ENCODE data around the gene HEATR5A. TPM values are rescaled to one million over a fixed set of nuclear protein-coding genes. Genes with fewer than 3 reads are reported as not detected.

HEATR5A gene
- total and polyA plus RNA-seq, 8 donors, result 3.6 to 92.8 (median 20.7) TPM

DNA sequence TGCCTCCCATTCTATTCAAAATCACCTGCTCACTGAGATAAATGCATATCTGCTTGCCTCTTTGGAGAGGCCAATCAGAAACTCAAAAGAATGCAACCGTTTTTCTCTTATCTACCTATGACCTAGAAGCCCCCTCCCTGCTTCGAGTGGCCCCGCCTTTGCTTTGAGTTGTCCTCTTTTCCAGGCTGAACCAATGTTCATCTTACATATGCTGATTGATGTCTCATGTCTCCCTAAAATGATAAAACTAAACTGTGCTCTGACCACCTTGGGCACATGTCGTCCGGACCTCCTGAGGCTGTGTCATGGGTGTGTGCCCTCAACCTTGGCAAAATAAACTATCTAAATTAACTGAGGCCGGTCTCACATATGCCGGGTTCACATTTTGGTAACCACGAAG, 148.7 kb downstream of the HEATR5A start:
- no peak overlapping the region for H3K4me3 ChIP-seq
- no peak for TF ChIP-seq EP300 (IDR thresholded peaks at IDR 0.05)
- no peak for TF ChIP-seq POLR2AphosphoS5 (IDR thresholded peaks at IDR 0.05)
- TF ChIP-seq, protein P1, sequence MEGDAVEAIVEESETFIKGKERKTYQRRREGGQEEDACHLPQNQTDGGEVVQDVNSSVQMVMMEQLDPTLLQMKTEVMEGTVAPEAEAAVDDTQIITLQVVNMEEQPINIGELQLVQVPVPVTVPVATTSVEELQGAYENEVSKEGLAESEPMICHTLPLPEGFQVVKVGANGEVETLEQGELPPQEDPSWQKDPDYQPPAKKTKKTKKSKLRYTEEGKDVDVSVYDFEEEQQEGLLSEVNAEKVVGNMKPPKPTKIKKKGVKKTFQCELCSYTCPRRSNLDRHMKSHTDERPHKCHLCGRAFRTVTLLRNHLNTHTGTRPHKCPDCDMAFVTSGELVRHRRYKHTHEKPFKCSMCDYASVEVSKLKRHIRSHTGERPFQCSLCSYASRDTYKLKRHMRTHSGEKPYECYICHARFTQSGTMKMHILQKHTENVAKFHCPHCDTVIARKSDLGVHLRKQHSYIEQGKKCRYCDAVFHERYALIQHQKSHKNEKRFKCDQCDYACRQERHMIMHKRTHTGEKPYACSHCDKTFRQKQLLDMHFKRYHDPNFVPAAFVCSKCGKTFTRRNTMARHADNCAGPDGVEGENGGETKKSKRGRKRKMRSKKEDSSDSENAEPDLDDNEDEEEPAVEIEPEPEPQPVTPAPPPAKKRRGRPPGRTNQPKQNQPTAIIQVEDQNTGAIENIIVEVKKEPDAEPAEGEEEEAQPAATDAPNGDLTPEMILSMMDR (IDR thresholded peaks at IDR 0.05), result no peak
- no peak for TF ChIP-seq POLR2A (IDR thresholded peaks at IDR 0.05)
- H3K9me3 ChIP-seq, result peaks cover 0 to 6% (median 0%) of the 10 kb centered on the region in 4 donors
- intact Hi-C loops (cut with DNase I; ENCODE audit: low total_unique reads), result no loop called here
- H3K27me3 ChIP-seq, result no peaks in the 10 kb centered on the region
- 74 to 97% (median 84%) methylated on average over 8 of the region's 8 CpGs for WGBS, 5 donors
- no peak overlapping the region for H3K27ac ChIP-seq
- H3K4me1 ChIP-seq, result no peaks in the 10 kb centered on the region
- no peak for DNase-seq
- H3K36me3 ChIP-seq, result no peaks in the 10 kb centered on the region

DNA sequence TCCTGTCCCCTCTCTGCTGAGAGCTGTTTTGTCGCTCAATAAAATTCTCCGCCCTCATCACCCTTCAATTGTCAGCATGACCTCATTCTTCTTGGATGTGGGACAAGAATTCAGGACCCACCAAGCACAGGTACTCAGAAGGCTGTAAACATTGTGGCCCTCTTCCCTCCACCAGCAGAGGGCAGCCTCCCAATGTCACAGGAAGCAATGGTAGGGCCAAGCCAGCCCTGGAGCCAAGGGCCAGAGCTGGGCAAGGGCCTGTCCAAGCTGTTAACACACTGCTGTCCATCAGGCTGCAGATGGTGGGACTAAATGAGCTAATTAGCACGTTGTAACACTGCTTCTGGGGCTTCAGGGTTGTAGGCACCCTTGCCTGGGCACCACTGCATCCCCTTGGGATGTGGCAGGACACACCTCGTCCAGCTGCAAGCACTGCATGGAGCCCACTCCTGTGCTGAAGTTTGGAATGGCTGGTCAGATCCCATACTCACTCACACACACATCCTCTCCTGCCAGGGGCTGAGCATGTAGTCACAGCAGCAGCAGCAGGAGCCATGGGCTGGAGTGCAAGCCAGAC, 150.1 kb downstream of the HEATR5A start:
- DNase-seq, result no peak
- 74 to 83% (median 79%) methylated on average over 4 of the region's 4 CpGs for WGBS, 5 donors
- Histone ChIP-seq H3K27me3 (no peaks in the 10 kb centered on the region), H3K36me3 (no peaks in the 10 kb centered on the region), H3K27ac (no peak overlapping the region), H3K4me3 (no peak overlapping the region), H3K4me1 (peaks cover 0 to 12% (median 8%) of the 10 kb centered on the region in 4 donors), H3K9me3 (peaks cover 0 to 6% (median 0%) of the 10 kb centered on the region in 4 donors)
- intact Hi-C loops (cut with DNase I; ENCODE audit: low total_unique reads), result no loop called here
- no peak for TF ChIP-seq POLR2AphosphoS5 (IDR thresholded peaks at IDR 0.05)
- TF ChIP-seq POLR2A (IDR thresholded peaks at IDR 0.05), result no peak
- TF ChIP-seq EP300 (IDR thresholded peaks at IDR 0.05), result no peak
- TF ChIP-seq, protein P1 (IDR thresholded peaks at IDR 0.05), result peak in 1 of 7 experiments; percentile 15

GRCh38 chr14:31269634-31270195, 150.6 kb downstream of the HEATR5A start:
- DNase-seq, result no peak
- Histone ChIP-seq H3K36me3 (no peaks in the 10 kb centered on the region), H3K4me3 (no peak overlapping the region), H3K9me3 (peaks cover 0 to 6% (median 0%) of the 10 kb centered on the region in 4 donors), H3K27me3 (no peaks in the 10 kb centered on the region), H3K27ac (no peak overlapping the region), H3K4me1 (peaks cover 0 to 16% (median 10%) of the 10 kb centered on the region in 4 donors)
- TF ChIP-seq, protein P1 (IDR thresholded peaks at IDR 0.05), result no peak
- no peak for TF ChIP-seq POLR2AphosphoS5 (IDR thresholded peaks at IDR 0.05)
- TF ChIP-seq EP300 (IDR thresholded peaks at IDR 0.05), result no peak
- no peak for TF ChIP-seq POLR2A (IDR thresholded peaks at IDR 0.05)
- intact Hi-C loops (cut with DNase I; ENCODE audit: low total_unique reads), result no loop called here
- 73 to 92% (median 88%) methylated on average over 3 of the region's 3 CpGs for WGBS, 5 donors

- DNase-seq, result no peak
- Histone ChIP-seq H3K4me1 (peaks cover 0 to 30% (median 21%) of the 10 kb centered on the region in 4 donors), H3K36me3 (no peaks in the 10 kb centered on the region), H3K4me3 (no peak overlapping the region), H3K9me3 (peaks cover 0 to 6% (median 0%) of the 10 kb centered on the region in 4 donors), H3K27me3 (no peaks in the 10 kb centered on the region), H3K27ac (no peak overlapping the region)
- TF ChIP-seq POLR2A (IDR thresholded peaks at IDR 0.05) (no peak), POLR2AphosphoS5 (IDR thresholded peaks at IDR 0.05) (no peak), EP300 (IDR thresholded peaks at IDR 0.05) (no peak)
- TF ChIP-seq, protein P1 (IDR thresholded peaks at IDR 0.05), result no peak
- intact Hi-C loops (cut with DNase I; ENCODE audit: low total_unique reads), result no loop called here
- WGBS, 5 donors, result 83 to 89% (median 87%) methylated on average over 3 of the region's 3 CpGs
These were observed 152.1 kb downstream of the HEATR5A start for GRCh38 chr14:31268216-31268615.
